HCT116 (cell line): ENCODE results near the gene CLPX. TPM values are rescaled to one million over a fixed set of nuclear protein-coding genes. Genes with fewer than 3 reads are reported as not detected.

Experiments used
- ATAC-seq: fragments of 200-7000 bp; cut with Tn5 transposase; 2 replicates; pipeline ENCODE4 v1.9.1; 2020; ENCODE audit warnings: mild to moderate bottlenecking, moderate library complexity
- BruUV-seq: library from RNA; stranded (reverse); fragments of 400-500 nt; replicated peaks from 2 replicates; lab custom pipeline; 2021; lab: Mats Ljungman, UMichigan
- CTCF ChIA-PET: fragments of 300-600 bp; sonication (Branson Sonifier 250); formaldehyde crosslinking; loops from one replicate; lab custom pipeline; 2021; ENCODE audit warnings: antibody characterized with exemption; lab: Charles Lee
- POLR2A ChIA-PET: fragments of 300-600, 350-600 bp; sonication (Branson Sonifier 250); formaldehyde crosslinking; loops from one replicate; lab custom pipeline; 2021; ENCODE audit warnings: antibody characterized with exemption; lab: Charles Lee
- RAD21 ChIA-PET, 2 experiments: fragments of 300-600 bp; sonication (Branson Sonifier 250); formaldehyde crosslinking; loops; one replicate each; lab custom pipeline; 2023; ENCODE audit warnings: low total read pairs in 2 of 2; ENCODE audit not compliant: uncharacterized antibody in 2 of 2, unreplicated experiment in 2 of 2, low non-redundant PET in 1 of 2; lab: Charles Lee
- DNase-seq: peaks from one replicate; pipeline ENCODE4 v3.0.0-alpha.2; 2010; ENCODE audit warnings: low read depth, low spot score
- H2AFZ ChIP-seq: fragments of 200-600 bp; shearing (Covaris generic), sonication (generic); 2 replicates; pipeline ENCODE4 v1.6.1; 2017; ENCODE audit warnings: low read depth, mixed run types, mixed read lengths, antibody characterized with exemption, low read length; ENCODE audit not compliant: poor library complexity, severe bottlenecking
- H3K27ac ChIP-seq: 2 replicates; pipeline ENCODE4 v1.5.1; 2012; ENCODE audit warnings: low read depth, low read length
- H3K27me3 ChIP-seq: fragments of 200-600 bp; sonication (generic); 2 replicates; pipeline ENCODE4 v1.6.1; 2016; ENCODE audit warnings: mixed run types, low read length, mixed read lengths; ENCODE audit not compliant: insufficient read depth
- H3K36me3 ChIP-seq, 2 experiments: fragments of 200-500 bp in 1 of 2; fragments of 200-600 bp in 1 of 2; sonication (Bioruptor generic) in 1 of 2; sonication (generic) in 1 of 2; 2 replicates each; pipeline versions ENCODE4 v1.5.1 to v1.6.1; 2014 to 2016; ENCODE audit warnings: low read length in 2 of 2, inconsistent platforms in 1 of 2, mixed read lengths in 1 of 2, mixed run types in 1 of 2; ENCODE audit not compliant: insufficient read depth in 2 of 2, control insufficient read depth in 1 of 2
- H3K4me1 ChIP-seq, 2 experiments: fragments of 200-600 bp in 1 of 2; sonication (generic) in 1 of 2; 2 replicates each; pipeline versions ENCODE4 v1.5.1 to v1.6.1; 2012 to 2017; ENCODE audit warnings: low read length in 2 of 2, inconsistent platforms in 1 of 2, mild to moderate bottlenecking in 1 of 2, mixed read lengths in 1 of 2, mixed run types in 1 of 2, moderate library complexity in 1 of 2; ENCODE audit not compliant: insufficient read depth in 2 of 2, control insufficient read depth in 1 of 2
- H3K4me2 ChIP-seq: fragments of 200-600 bp; sonication (generic); 2 replicates; pipeline ENCODE4 v1.6.1; 2017; ENCODE audit warnings: mixed run types, low read length, mixed read lengths
- H3K4me3 ChIP-seq, 2 experiments: fragments of 200-600 bp in 1 of 2; sonication (generic) in 1 of 2; replicated peaks in 1 of 2; 2 replicates each; pipeline ENCODE4 v1.5.1; 2011 to 2016; ENCODE audit warnings: low read length in 2 of 2, control low read depth in 1 of 2, low read depth in 1 of 2, mild to moderate bottlenecking in 1 of 2, mixed read lengths in 1 of 2, mixed run types in 1 of 2
- H3K79me2 ChIP-seq: fragments of 200-600 bp; sonication (generic); 2 replicates; pipeline ENCODE4 v1.6.1; 2017; ENCODE audit warnings: mild to moderate bottlenecking, mixed run types, low read length, moderate library complexity, mixed read lengths; ENCODE audit not compliant: insufficient read depth
- H3K9ac ChIP-seq: fragments of 200-600 bp; sonication (generic); 2 replicates; pipeline ENCODE4 v1.6.1; 2016; ENCODE audit warnings: low read length, mixed read lengths
- H3K9me2 ChIP-seq: fragments of 200-600 bp; sonication (generic), shearing (Covaris generic); 2 replicates; pipeline ENCODE4 v1.6.1; 2017; ENCODE audit warnings: mixed run types, mild to moderate bottlenecking, moderate library complexity; ENCODE audit not compliant: insufficient read depth
- H3K9me3 ChIP-seq, 2 experiments: fragments of 200-500 bp in 1 of 2; fragments of 200-600 bp in 1 of 2; sonication (Bioruptor generic) in 1 of 2; sonication (generic) in 1 of 2; 2 replicates each; pipeline ENCODE4 v1.6.1; 2014 to 2017; ENCODE audit warnings: low read length in 2 of 2, mixed read lengths in 2 of 2, inconsistent platforms in 1 of 2, low read depth in 1 of 2, mild to moderate bottlenecking in 1 of 2, mixed run types in 1 of 2, moderate library complexity in 1 of 2; ENCODE audit not compliant: control insufficient read depth in 1 of 2, insufficient read depth in 1 of 2
- H4K20me1 ChIP-seq: fragments of 200-600 bp; sonication (generic), shearing (Covaris generic); 2 replicates; pipeline ENCODE4 v1.6.1; 2017; ENCODE audit warnings: mixed run types, mild to moderate bottlenecking, moderate library complexity; ENCODE audit not compliant: insufficient read depth
- CBX3 ChIP-seq: IDR thresholded peaks from 2 replicates; pipeline ENCODE4 v1.6.1; 2012; ENCODE audit warnings: low read depth
- CTCF ChIP-seq, 3 experiments: fragments of 200-600 bp in 1 of 3; sonication (generic) in 1 of 3; IDR thresholded peaks in 2 of 3; conservative IDR thresholded peaks in 1 of 3; 2 replicates each; pipeline ENCODE4 v1.5.1; 2012 to 2017; ENCODE audit warnings: low read depth in 2 of 3, low read length in 2 of 3, antibody characterized with exemption in 1 of 3, borderline replicate concordance in 1 of 3, control low read depth in 1 of 3, mild to moderate bottlenecking in 1 of 3, mixed read lengths in 1 of 3, mixed run types in 1 of 3, moderate library complexity in 1 of 3; ENCODE audit not compliant: insufficient read depth in 1 of 3
- ELF1 ChIP-seq: IDR thresholded peaks from 2 replicates; pipeline ENCODE4 v1.6.1; 2012; ENCODE audit warnings: low read depth, borderline replicate concordance
- FOSL1 ChIP-seq: IDR thresholded peaks from 2 replicates; pipeline ENCODE4 v1.6.1; 2012; ENCODE audit warnings: low read depth
- MAX ChIP-seq: IDR thresholded peaks from 2 replicates; pipeline ENCODE4 v1.6.1; 2012
- POLR2A ChIP-seq: IDR thresholded peaks from 2 replicates; pipeline ENCODE4 v1.7.0; 2011; ENCODE audit warnings: borderline replicate concordance; ENCODE audit not compliant: insufficient read depth, insufficient read length; ENCODE audit errors: extremely low read depth
- RAD21 ChIP-seq: IDR thresholded peaks from 2 replicates; pipeline ENCODE4 v1.6.1; 2012; ENCODE audit warnings: low read depth, mild to moderate bottlenecking
- SIN3A ChIP-seq: IDR thresholded peaks from 2 replicates; pipeline ENCODE4 v1.6.1; 2012; ENCODE audit warnings: low read depth
- SP1 ChIP-seq: IDR thresholded peaks from 2 replicates; pipeline ENCODE4 v1.6.1; 2012; ENCODE audit warnings: low read depth
- ZFX ChIP-seq: fragments of 450-650 bp; IDR thresholded peaks from 2 replicates; pipeline ENCODE4 v1.6.1; 2017
- intact Hi-C: fragments of 100-400 bp; cut with micrococcal nuclease; formaldehyde crosslinking; loops from 2 replicates; pipeline ENCODE4 v1.10.0; 2022
- total RNA-seq: library from RNA; stranded (reverse); gene quantifications from one replicate; pipeline ENCODE4 v1.2.1, GENCODE V29; 2021; ENCODE audit not compliant: unreplicated experiment

The CLPX gene
- total RNA-seq, 1 experiment from 2014 or later = 64.1 TPM

- no peak overlapping the region for H3K27ac ChIP-seq
- DNase-seq (no peak), ATAC-seq (no peak)
- ChIA-PET CTCF (interaction anchor here (0.6 to 3.7 kb wide), 3 partner anchors 19 to 47 kb away, joined by 3 to 52 read pairs (median 3); no protein-coding TSS in a partner anchor), RAD21 (interaction anchor here in 1 of 2 experiments (0.6 kb wide), 1 partner anchor 333 kb away, joined by 3 read pairs; no protein-coding TSS in a partner anchor), POLR2A (no interaction called here)
- H4K20me1 ChIP-seq = no peaks in the 10 kb centered on the region
- H3K79me2 ChIP-seq = no peaks in the 10 kb centered on the region
- peaks cover 6 to 9% of the 10 kb centered on the region in 2 experiments for H3K36me3 ChIP-seq
- no peak overlapping the region for H3K4me3 ChIP-seq
- no peak overlapping the region for H3K4me2 ChIP-seq
- BruUV-seq = no TSS peak
- intact Hi-C loops = no loop called here
- no peaks in the 10 kb centered on the region for H3K4me1 ChIP-seq
- H3K27me3 ChIP-seq = no peaks in the 10 kb centered on the region
- no peaks in the 10 kb centered on the region for H3K9me3 ChIP-seq
- no peak overlapping the region for H3K9ac ChIP-seq
- TF ChIP-seq ELF1 (no peak), RAD21 (no peak), CBX3 (no peak), SIN3A (no peak), ZFX (no peak), MAX (no peak), POLR2A (no peak), FOSL1 (no peak), SP1 (no peak), CTCF (IDR thresholded peaks at IDR 0.05 in 2 of 3, conservative IDR thresholded peaks at IDR 0.05 in 1 of 3; ENCODE audit: borderline replicate concordance in 1 of 3, insufficient read depth in 1 of 3, low read depth in 2 of 3, low read length in 2 of 3) (no peak)
- no peaks in the 10 kb centered on the region for H3K9me2 ChIP-seq
- no peak overlapping the region for H2AFZ ChIP-seq
Measured at GRCh38 chr15:65102912-65103311, 82.2 kb downstream of the CLPX start.
